ENCODE results near the gene MRRF.

GRCh38 chr9:122227575-122227900 is 37.1 kb upstream of the MRRF start:
- TF ChIP-seq, protein P1, sequence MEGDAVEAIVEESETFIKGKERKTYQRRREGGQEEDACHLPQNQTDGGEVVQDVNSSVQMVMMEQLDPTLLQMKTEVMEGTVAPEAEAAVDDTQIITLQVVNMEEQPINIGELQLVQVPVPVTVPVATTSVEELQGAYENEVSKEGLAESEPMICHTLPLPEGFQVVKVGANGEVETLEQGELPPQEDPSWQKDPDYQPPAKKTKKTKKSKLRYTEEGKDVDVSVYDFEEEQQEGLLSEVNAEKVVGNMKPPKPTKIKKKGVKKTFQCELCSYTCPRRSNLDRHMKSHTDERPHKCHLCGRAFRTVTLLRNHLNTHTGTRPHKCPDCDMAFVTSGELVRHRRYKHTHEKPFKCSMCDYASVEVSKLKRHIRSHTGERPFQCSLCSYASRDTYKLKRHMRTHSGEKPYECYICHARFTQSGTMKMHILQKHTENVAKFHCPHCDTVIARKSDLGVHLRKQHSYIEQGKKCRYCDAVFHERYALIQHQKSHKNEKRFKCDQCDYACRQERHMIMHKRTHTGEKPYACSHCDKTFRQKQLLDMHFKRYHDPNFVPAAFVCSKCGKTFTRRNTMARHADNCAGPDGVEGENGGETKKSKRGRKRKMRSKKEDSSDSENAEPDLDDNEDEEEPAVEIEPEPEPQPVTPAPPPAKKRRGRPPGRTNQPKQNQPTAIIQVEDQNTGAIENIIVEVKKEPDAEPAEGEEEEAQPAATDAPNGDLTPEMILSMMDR (conservative IDR thresholded peaks at IDR 0.05 in 1 of 2, IDR thresholded peaks at IDR 0.05 in 1 of 2; ENCODE audit: low read depth in 1 of 2, low read length in 2 of 2) = no peak
- no peak for TF ChIP-seq EZH2 (IDR thresholded peaks at IDR 0.05; ENCODE audit: low read length, missing control alignments)

Data from fibroblast of lung (primary cell).